Measurements from ENCODE around the gene POU2F3. TPM values are rescaled to one million over a fixed set of nuclear protein-coding genes. Genes with fewer than 3 reads are reported as not detected.

The POU2F3 gene
- total and polyA plus RNA-seq, 2 of the 13 experiments (the other 11 are each of a cell fraction or from before 2014, with no cell fraction given), result not detected

- peak; percentile 47; the same call in 1 of the 2 replicates for TF ChIP-seq ZNF281 (CRISPR knock-in tag; IDR thresholded peaks at IDR 0.05; ENCODE audit: borderline replicate concordance)
- TF ChIP-seq, protein P1, sequence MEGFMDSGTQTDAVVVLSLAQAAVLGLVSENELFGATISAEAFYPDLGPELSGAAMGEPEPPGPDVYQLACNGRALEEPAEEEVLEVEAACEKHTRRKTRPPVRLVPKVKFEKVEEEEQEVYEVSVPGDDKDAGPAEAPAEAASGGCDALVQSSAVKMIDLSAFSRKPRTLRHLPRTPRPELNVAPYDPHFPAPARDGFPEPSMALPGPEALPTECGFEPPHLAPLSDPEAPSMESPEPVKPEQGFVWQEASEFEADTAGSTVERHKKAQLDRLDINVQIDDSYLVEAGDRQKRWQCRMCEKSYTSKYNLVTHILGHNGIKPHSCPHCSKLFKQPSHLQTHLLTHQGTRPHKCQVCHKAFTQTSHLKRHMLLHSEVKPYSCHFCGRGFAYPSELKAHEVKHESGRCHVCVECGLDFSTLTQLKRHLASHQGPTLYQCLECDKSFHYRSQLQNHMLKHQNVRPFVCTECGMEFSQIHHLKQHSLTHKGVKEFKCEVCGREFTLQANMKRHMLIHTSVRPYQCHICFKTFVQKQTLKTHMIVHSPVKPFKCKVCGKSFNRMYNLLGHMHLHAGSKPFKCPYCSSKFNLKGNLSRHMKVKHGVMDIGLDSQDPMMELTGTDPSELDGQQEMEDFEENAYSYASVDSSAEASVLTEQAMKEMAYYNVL (CRISPR knock-in tag; IDR thresholded peaks at IDR 0.05; ENCODE audit: borderline replicate concordance), result no peak
- peak; percentile 36 for TF ChIP-seq AGO1 (IDR thresholded peaks at IDR 0.05; ENCODE audit: low read depth, low read length, poor library complexity, severe bottlenecking)
- no peak for TF ChIP-seq IRF9 (CRISPR knock-in tag; IDR thresholded peaks at IDR 0.05; ENCODE audit: borderline replicate concordance)
- TF ChIP-seq RARA (CRISPR knock-in tag; IDR thresholded peaks at IDR 0.05), result peak; percentile 45; the same call in 1 of the 2 replicates
- no peak for TF ChIP-seq ZNF354B (CRISPR knock-in tag; IDR thresholded peaks at IDR 0.05)
- TF ChIP-seq ESRRA (CRISPR knock-in tag; IDR thresholded peaks at IDR 0.05; ENCODE audit: low read depth), result peak; percentile 29; the same call in 1 of the 2 replicates
- peak; percentile 31; the same call in 1 of the 2 replicates for TF ChIP-seq ZNF792 (CRISPR knock-in tag; IDR thresholded peaks at IDR 0.05)
- no peak for TF ChIP-seq ZC3H4 (CRISPR knock-in tag; IDR thresholded peaks at IDR 0.05; ENCODE audit: borderline replicate concordance)
- no peak for TF ChIP-seq ZNF546 (CRISPR knock-in tag; conservative IDR thresholded peaks at IDR 0.05)
- no peak for TF ChIP-seq ZNF839 (CRISPR knock-in tag; IDR thresholded peaks at IDR 0.05; ENCODE audit: borderline replicate concordance)
- TF ChIP-seq CBX1 (IDR thresholded peaks at IDR 0.05; ENCODE audit: low read depth), result no peak
- no peak for TF ChIP-seq TAF15 (IDR thresholded peaks at IDR 0.05; ENCODE audit: low read depth, low read length, poor library complexity, severe bottlenecking)
- TF ChIP-seq PAX8 (CRISPR knock-in tag; IDR thresholded peaks at IDR 0.05; ENCODE audit: borderline replicate concordance), result no peak
- TF ChIP-seq SAP130 (CRISPR knock-in tag; IDR thresholded peaks at IDR 0.05; ENCODE audit: low read depth), result peak; percentile 73
- no peak for TF ChIP-seq ATM (IDR thresholded peaks at IDR 0.05; ENCODE audit: borderline replicate concordance)
- no peak for TF ChIP-seq TRIM24 (CRISPR knock-in tag; IDR thresholded peaks at IDR 0.05)
- TF ChIP-seq ZFP37 (CRISPR knock-in tag; IDR thresholded peaks at IDR 0.05; ENCODE audit: borderline replicate concordance), result no peak
- peak; percentile 68; the same call in 1 of the 2 replicates for TF ChIP-seq ZFP91 (CRISPR knock-in tag; IDR thresholded peaks at IDR 0.05; ENCODE audit: borderline replicate concordance)
- no peak for TF ChIP-seq ZNF3 (CRISPR knock-in tag; IDR thresholded peaks at IDR 0.05)
- no peak for TF ChIP-seq TCF7 (IDR thresholded peaks at IDR 0.05; ENCODE audit: low read depth)
Observed at GRCh38 chr11:120217941-120218694, 21.8 kb upstream of the POU2F3 start (continued).
